Loucy (cell line): ENCODE measurements around the gene CPVL.

ENCODE experiments used
- H2AFZ ChIP-seq: fragments of 200-600 bp; sonication (generic); 2 replicates; pipeline ENCODE4 v1.6.0; 2016; ENCODE audit warnings: antibody characterized with exemption, mild to moderate bottlenecking, low read length, moderate library complexity
- H3F3A ChIP-seq: fragments of 200-600 bp; 2 replicates; pipeline ENCODE4 v1.6.0; 2016; ENCODE audit warnings: antibody characterized with exemption, low read depth, mild to moderate bottlenecking
- H3K27me3 ChIP-seq: fragments of 200-600 bp; sonication (generic); 2 replicates; pipeline ENCODE4 v1.6.1; 2014; ENCODE audit warnings: low read length, mild to moderate bottlenecking; ENCODE audit not compliant: insufficient read depth, poor library complexity, severe bottlenecking
- H3K36me3 ChIP-seq: fragments of 200-600 bp; sonication (generic); 2 replicates; pipeline ENCODE4 v1.6.1; 2016; ENCODE audit warnings: low read length; ENCODE audit not compliant: insufficient read depth
- H3K4me1 ChIP-seq: fragments of 200-600 bp; sonication (generic); 2 replicates; pipeline ENCODE4 v1.5.1; 2014; ENCODE audit warnings: low read length, mild to moderate bottlenecking; ENCODE audit not compliant: insufficient read depth, poor library complexity, severe bottlenecking
- H3K4me2 ChIP-seq: fragments of 200-600 bp; sonication (generic); 2 replicates; pipeline ENCODE4 v1.6.0; 2014; ENCODE audit warnings: antibody characterized with exemption, low read length, low read depth, mild to moderate bottlenecking; ENCODE audit not compliant: poor library complexity, severe bottlenecking
- H3K4me3 ChIP-seq: fragments of 200-600 bp; sonication (generic); 2 replicates; pipeline ENCODE4 v1.5.1; 2014; ENCODE audit warnings: low read length, mild to moderate bottlenecking, mixed read lengths; ENCODE audit not compliant: poor library complexity, severe bottlenecking
- H3K79me2 ChIP-seq: fragments of 200-600 bp; sonication (generic); 2 replicates; pipeline ENCODE4 v1.6.1; 2014; ENCODE audit warnings: low read length; ENCODE audit not compliant: insufficient read depth
- H3K9ac ChIP-seq: fragments of 200-600 bp; sonication (generic); 2 replicates; pipeline ENCODE4 v1.6.0; 2014; ENCODE audit warnings: mild to moderate bottlenecking, low read depth, low read length, moderate library complexity; ENCODE audit not compliant: poor library complexity, severe bottlenecking
- H3K9me2 ChIP-seq: fragments of 200-600 bp; sonication (generic); replicated peaks from 2 replicates; pipeline ENCODE4 v1.6.1; 2016; ENCODE audit warnings: low read depth, low read length, mixed read lengths
- H3K9me3 ChIP-seq: fragments of 200-600 bp; sonication (generic); 2 replicates; pipeline ENCODE4 v1.6.1; 2014; ENCODE audit warnings: mild to moderate bottlenecking, antibody characterized with exemption, low read length, low read depth; ENCODE audit not compliant: insufficient read depth
- H4K20me1 ChIP-seq: fragments of 200-600 bp; sonication (generic); 2 replicates; pipeline ENCODE4 v1.6.0; 2014; ENCODE audit warnings: antibody characterized with exemption, low read length, mild to moderate bottlenecking; ENCODE audit not compliant: insufficient read depth, poor library complexity, severe bottlenecking
- EZH2phosphoT487 ChIP-seq: fragments of 200-600 bp; IDR thresholded peaks from 2 replicates; pipeline ENCODE4 v1.6.1; 2018; ENCODE audit warnings: antibody characterized with exemption, mild to moderate bottlenecking, moderate library complexity, borderline replicate concordance
- TF ChIP-seq, protein P1 (sequence below): fragments of 200-600 bp; sonication (generic); conservative IDR thresholded peaks from 2 replicates; pipeline ENCODE4 v1.5.1; 2014; ENCODE audit warnings: mild to moderate bottlenecking, antibody characterized with exemption, low read length

CPVL gene

DNA sequence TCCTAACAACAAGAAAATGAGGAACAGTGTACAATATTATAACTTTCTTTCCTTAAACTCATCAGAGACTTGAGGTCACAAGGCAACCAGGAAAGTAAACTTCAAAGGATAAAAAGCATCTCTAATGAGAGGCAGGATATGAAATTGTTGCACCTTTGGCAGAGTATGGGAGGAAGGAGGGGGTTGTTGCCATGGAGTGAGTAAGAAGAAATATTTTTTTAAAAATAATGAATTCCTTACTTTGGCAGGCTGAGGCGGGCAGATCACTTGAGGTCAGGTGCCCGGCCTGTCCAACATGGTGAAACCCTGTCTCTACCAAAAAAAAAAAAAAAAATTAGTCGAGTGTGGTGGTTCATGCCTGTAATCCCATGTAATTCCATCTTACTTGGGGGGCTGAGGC lies 27.1 kb upstream of the CPVL start:
- Histone ChIP-seq H3K27me3 (no peaks in the 10 kb centered on the region), H3K4me1 (peaks cover 9% of the 10 kb centered on the region), H3K36me3 (no peaks in the 10 kb centered on the region), H3K9me2 (no peaks in the 10 kb centered on the region), H2AFZ (no peak overlapping the region), H3K9ac (no peak overlapping the region), H4K20me1 (no peaks in the 10 kb centered on the region), H3K4me2 (no peak overlapping the region), H3K9me3 (no peaks in the 10 kb centered on the region), H3F3A (no peaks in the 10 kb centered on the region), H3K79me2 (no peaks in the 10 kb centered on the region), H3K4me3 (no peak overlapping the region)
- TF ChIP-seq, protein P1, sequence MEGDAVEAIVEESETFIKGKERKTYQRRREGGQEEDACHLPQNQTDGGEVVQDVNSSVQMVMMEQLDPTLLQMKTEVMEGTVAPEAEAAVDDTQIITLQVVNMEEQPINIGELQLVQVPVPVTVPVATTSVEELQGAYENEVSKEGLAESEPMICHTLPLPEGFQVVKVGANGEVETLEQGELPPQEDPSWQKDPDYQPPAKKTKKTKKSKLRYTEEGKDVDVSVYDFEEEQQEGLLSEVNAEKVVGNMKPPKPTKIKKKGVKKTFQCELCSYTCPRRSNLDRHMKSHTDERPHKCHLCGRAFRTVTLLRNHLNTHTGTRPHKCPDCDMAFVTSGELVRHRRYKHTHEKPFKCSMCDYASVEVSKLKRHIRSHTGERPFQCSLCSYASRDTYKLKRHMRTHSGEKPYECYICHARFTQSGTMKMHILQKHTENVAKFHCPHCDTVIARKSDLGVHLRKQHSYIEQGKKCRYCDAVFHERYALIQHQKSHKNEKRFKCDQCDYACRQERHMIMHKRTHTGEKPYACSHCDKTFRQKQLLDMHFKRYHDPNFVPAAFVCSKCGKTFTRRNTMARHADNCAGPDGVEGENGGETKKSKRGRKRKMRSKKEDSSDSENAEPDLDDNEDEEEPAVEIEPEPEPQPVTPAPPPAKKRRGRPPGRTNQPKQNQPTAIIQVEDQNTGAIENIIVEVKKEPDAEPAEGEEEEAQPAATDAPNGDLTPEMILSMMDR = no peak
- no peak for TF ChIP-seq EZH2phosphoT487

DNA sequence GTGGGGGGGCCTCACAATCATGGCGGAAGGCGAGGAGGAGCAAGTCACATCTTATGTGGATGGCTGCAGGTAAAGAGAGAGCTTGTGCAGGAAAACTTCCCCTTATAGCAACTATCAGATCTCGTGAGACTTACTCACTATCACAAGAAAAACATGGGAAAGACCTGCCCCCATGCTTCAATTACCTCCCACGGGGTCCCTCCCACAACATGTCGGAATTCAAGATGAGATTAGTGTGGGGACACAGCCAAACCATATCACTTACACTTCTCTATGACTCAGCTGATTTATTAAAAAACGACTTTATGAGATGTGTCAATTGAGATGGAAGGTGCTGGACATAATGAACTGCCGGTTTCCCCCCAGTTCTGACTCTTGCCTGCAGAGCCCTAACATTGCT lies 24.4 kb upstream of the CPVL start:
- Histone ChIP-seq H2AFZ (no peak overlapping the region), H3K9me2 (no peaks in the 10 kb centered on the region), H3K79me2 (no peaks in the 10 kb centered on the region), H3K9me3 (peaks cover 4% of the 10 kb centered on the region; the same call in 1 of the 2 replicates), H3K4me1 (no peaks in the 10 kb centered on the region), H4K20me1 (no peaks in the 10 kb centered on the region), H3K9ac (no peak overlapping the region), H3K4me3 (no peak overlapping the region), H3F3A (no peaks in the 10 kb centered on the region), H3K27me3 (no peaks in the 10 kb centered on the region), H3K4me2 (no peak overlapping the region), H3K36me3 (no peaks in the 10 kb centered on the region)
- TF ChIP-seq, protein P1 = no peak
- TF ChIP-seq EZH2phosphoT487 = no peak

DNA sequence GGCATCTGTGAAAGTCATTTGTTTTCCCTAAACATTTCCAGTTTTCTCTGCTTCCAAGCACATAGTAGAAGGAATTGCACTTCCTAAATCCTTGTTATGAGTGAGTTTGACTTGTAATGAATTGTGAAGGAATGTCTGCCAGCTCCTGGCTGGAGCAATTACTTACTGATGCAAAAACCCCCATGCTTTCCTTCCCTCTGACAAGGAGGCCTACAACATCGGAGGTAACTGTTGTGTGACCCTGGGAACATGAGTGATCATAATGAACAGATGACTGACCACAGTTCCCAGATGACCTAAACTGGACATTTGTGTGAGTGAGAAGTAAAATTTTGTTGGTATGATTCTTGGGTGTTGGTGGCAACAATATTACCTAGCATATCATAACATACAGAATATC lies 21.4 kb upstream of the CPVL start:
- Histone ChIP-seq H3F3A (no peaks in the 10 kb centered on the region), H3K9me2 (no peaks in the 10 kb centered on the region), H3K9me3 (peaks cover 9% of the 10 kb centered on the region; the same call in 1 of the 2 replicates), H3K79me2 (no peaks in the 10 kb centered on the region), H3K27me3 (no peaks in the 10 kb centered on the region), H4K20me1 (no peaks in the 10 kb centered on the region), H3K4me3 (no peak overlapping the region), H3K4me1 (no peaks in the 10 kb centered on the region), H3K9ac (no peak overlapping the region), H2AFZ (no peak overlapping the region), H3K36me3 (no peaks in the 10 kb centered on the region), H3K4me2 (no peak overlapping the region)
- TF ChIP-seq, protein P1 = no peak
- no peak for TF ChIP-seq EZH2phosphoT487
